Panc1 (cell line): ENCODE measurements around the gene TRABD2B. TPM values are rescaled to one million over a fixed set of nuclear protein-coding genes. Genes with fewer than 3 reads are reported as not detected.

ENCODE experiments used
- ATAC-seq: fragments of 200-7000 bp; cut with Tn5 transposase; 2 replicates; pipeline ENCODE4 v1.9.1; 2020; ENCODE audit warnings: mild to moderate bottlenecking, moderate library complexity
- BruUV-seq: library from RNA; stranded (reverse); fragments of 400-500 nt; replicated peaks from 2 replicates; lab custom pipeline; 2021; lab: Mats Ljungman, UMichigan
- CTCF ChIA-PET: fragments of 300-600 bp; sonication (Branson Sonifier 250); formaldehyde crosslinking; loops from one replicate; lab custom pipeline; 2022; ENCODE audit warnings: antibody characterized with exemption; lab: Charles Lee
- POLR2A ChIA-PET: fragments of 300-600 bp; sonication (Branson Sonifier 250); formaldehyde crosslinking; loops from one replicate; lab custom pipeline; 2022; ENCODE audit warnings: antibody characterized with exemption; lab: Charles Lee
- DNase-seq: peaks from one replicate; pipeline ENCODE4 v3.0.0-alpha.2; 2010; ENCODE audit warnings: low read depth, low spot score
- H3K27ac ChIP-seq: 2 replicates; pipeline ENCODE4 v1.5.1; 2011; ENCODE audit warnings: mild to moderate bottlenecking, low read length, inconsistent platforms
- H3K27me3 ChIP-seq: fragments of 200-500 bp; sonication (Bioruptor generic); 2 replicates; pipeline ENCODE4 v1.6.0; 2014; ENCODE audit warnings: low read length, inconsistent platforms; ENCODE audit not compliant: control insufficient read depth, insufficient read depth
- H3K36me3 ChIP-seq: fragments of 200-500 bp; sonication (Bioruptor generic); 2 replicates; pipeline ENCODE4 v1.5.1; 2014; ENCODE audit warnings: inconsistent platforms, mild to moderate bottlenecking, low read length, moderate library complexity; ENCODE audit not compliant: control insufficient read depth, insufficient read depth
- H3K4me1 ChIP-seq: 2 replicates; pipeline ENCODE4 v1.5.1; 2011; ENCODE audit warnings: inconsistent platforms, mild to moderate bottlenecking, low read length, moderate library complexity; ENCODE audit not compliant: control insufficient read depth, insufficient read depth
- H3K4me3 ChIP-seq, 2 experiments: 2 replicates each; pipeline ENCODE4 v1.5.1; 2011 to 2012; ENCODE audit warnings: low read depth in 2 of 2, low read length in 2 of 2, mild to moderate bottlenecking in 2 of 2, inconsistent platforms in 1 of 2, moderate library complexity in 1 of 2
- H3K9me3 ChIP-seq: fragments of 200-500 bp; sonication (Bioruptor generic); 2 replicates; pipeline ENCODE4 v1.5.1; 2014; ENCODE audit warnings: low read depth, mild to moderate bottlenecking, inconsistent platforms, low read length, moderate library complexity; ENCODE audit not compliant: control insufficient read depth, insufficient read depth
- CTCF ChIP-seq: fragments of 450-650 bp; IDR thresholded peaks from 2 replicates; pipeline ENCODE4 v1.5.1; 2017; ENCODE audit warnings: mild to moderate bottlenecking
- POLR2AphosphoS5 ChIP-seq: IDR thresholded peaks from 2 replicates; pipeline ENCODE4 v1.6.1; 2012; ENCODE audit warnings: mild to moderate bottlenecking, low read depth, low read length, moderate library complexity
- REST ChIP-seq, 2 experiments: IDR thresholded peaks; 2 replicates each; pipeline ENCODE4 v1.6.1; 2011 to 2012; ENCODE audit warnings: low read depth in 2 of 2, control low read depth in 1 of 2, low read length in 1 of 2, mild to moderate bottlenecking in 1 of 2, moderate library complexity in 1 of 2; ENCODE audit not compliant: insufficient read depth in 1 of 2
- SIN3A ChIP-seq: IDR thresholded peaks from 2 replicates; pipeline ENCODE4 v1.6.1; 2012; ENCODE audit warnings: low read depth, mild to moderate bottlenecking, low read length, moderate library complexity, borderline replicate concordance; ENCODE audit not compliant: insufficient read depth
- TCF7L2 ChIP-seq: IDR thresholded peaks from 2 replicates; pipeline ENCODE4 v1.6.1; 2011; ENCODE audit warnings: mild to moderate bottlenecking, low read depth, low read length, inconsistent platforms
- in situ Hi-C: cut with HindIII; loops from 2 replicates; pipeline ENCODE4 v1.10.0; 2016; ENCODE audit warnings: low sequenced_read_pairs, low pct_unique_long_range_greater_than_20kb
- intact Hi-C: fragments of 100-400 bp; cut with micrococcal nuclease; formaldehyde crosslinking; loops from one replicate; pipeline ENCODE4 v1.10.0; 2022; ENCODE audit not compliant: unreplicated experiment
- total RNA-seq: library from RNA; stranded (reverse); gene quantifications from one replicate; pipeline ENCODE4 v1.2.1, GENCODE V29; 2021; ENCODE audit not compliant: unreplicated experiment

The TRABD2B gene
- total RNA-seq, 1 experiment from 2014 or later = not detected

GRCh38 chr1:47935163-47935562, 62.0 kb downstream of the TRABD2B start:
- H3K4me3 ChIP-seq = no peak overlapping the region
- H3K4me1 ChIP-seq = no peaks in the 10 kb centered on the region
- intact Hi-C loops (loop anchor here (10.0 kb wide), 1 partner anchor 130 kb away; no protein-coding TSS in a partner anchor), in situ Hi-C loops (no loop called here)
- no TSS peak for BruUV-seq
- H3K27me3 ChIP-seq = no peaks in the 10 kb centered on the region; the same call in 1 of the 2 replicates
- TF ChIP-seq CTCF (no peak), REST (IDR thresholded peaks at IDR 0.05; ENCODE audit: insufficient read depth in 1 of 2, low read depth in 2 of 2, low read length in 1 of 2) (no peak), POLR2AphosphoS5 (no peak), SIN3A (no peak), TCF7L2 (no peak)
- H3K9me3 ChIP-seq = no peaks in the 10 kb centered on the region
- no peak overlapping the region for H3K27ac ChIP-seq
- CTCF ChIA-PET = no interaction called here
- no peak for ATAC-seq
- no peaks in the 10 kb centered on the region for H3K36me3 ChIP-seq
- POLR2A ChIA-PET = interaction anchor here (0.6 kb wide), 1 partner anchor 145 kb away, joined by 3 read pairs; no protein-coding TSS in a partner anchor
- no peak for DNase-seq

GRCh38 chr1:47934243-47934805, 62.9 kb downstream of the TRABD2B start:
- H3K36me3 ChIP-seq = no peaks in the 10 kb centered on the region
- TF ChIP-seq CTCF (no peak), REST (IDR thresholded peaks at IDR 0.05; ENCODE audit: insufficient read depth in 1 of 2, low read depth in 2 of 2, low read length in 1 of 2) (no peak), SIN3A (no peak), POLR2AphosphoS5 (no peak), TCF7L2 (no peak)
- in situ Hi-C loops = no loop called here
- POLR2A ChIA-PET = no interaction called here
- H3K9me3 ChIP-seq = no peaks in the 10 kb centered on the region
- no peaks in the 10 kb centered on the region for H3K4me1 ChIP-seq
- BruUV-seq = no TSS peak
- ATAC-seq (no peak), DNase-seq (no peak)
- H3K4me3 ChIP-seq = no peak overlapping the region
- intact Hi-C loops = loop anchor here (10.0 kb wide), 1 partner anchor 130 kb away; no protein-coding TSS in a partner anchor
- H3K27me3 ChIP-seq = no peaks in the 10 kb centered on the region; the same call in 1 of the 2 replicates
- CTCF ChIA-PET = no interaction called here
- no peak overlapping the region for H3K27ac ChIP-seq
